ENCODE results near the gene C1orf87.

The C1orf87 gene

GRCh38 chr1:60108196-60108595, 34.6 kb upstream of the C1orf87 start:
- ATAC-seq: no peak
- no peak for TF ChIP-seq PATZ1 (CRISPR knock-in tag; IDR thresholded peaks at IDR 0.05; ENCODE audit: borderline replicate concordance)
- TF ChIP-seq GLIS3 (CRISPR knock-in tag; IDR thresholded peaks at IDR 0.05): no peak
- no peak for TF ChIP-seq ZFP30 (CRISPR knock-in tag; IDR thresholded peaks at IDR 0.05)
- no peak for TF ChIP-seq TOX (CRISPR knock-in tag; IDR thresholded peaks at IDR 0.05; ENCODE audit: borderline replicate concordance)
- TF ChIP-seq BACH2 (CRISPR knock-in tag; IDR thresholded peaks at IDR 0.05; ENCODE audit: borderline replicate concordance): no peak
- TF ChIP-seq ARNTL (CRISPR knock-in tag; IDR thresholded peaks at IDR 0.05; ENCODE audit: borderline replicate concordance, low read depth): no peak
- no peak for TF ChIP-seq CSRNP3 (CRISPR knock-in tag; IDR thresholded peaks at IDR 0.05)
- no peak for TF ChIP-seq ESRRG (CRISPR knock-in tag; IDR thresholded peaks at IDR 0.05)
- no peak for TF ChIP-seq SNAI2 (CRISPR knock-in tag; IDR thresholded peaks at IDR 0.05)
- no peak for TF ChIP-seq TSHZ2 (CRISPR knock-in tag; IDR thresholded peaks at IDR 0.05)
- TF ChIP-seq TCF4 (CRISPR knock-in tag; IDR thresholded peaks at IDR 0.05; ENCODE audit: borderline replicate concordance): no peak
- no peak for TF ChIP-seq CSDC2 (CRISPR knock-in tag; IDR thresholded peaks at IDR 0.05)

GRCh38 chr1:60103186-60103585, 29.6 kb upstream of the C1orf87 start:
- no peak for ATAC-seq
- TF ChIP-seq ZFP30 (CRISPR knock-in tag; IDR thresholded peaks at IDR 0.05) (no peak), TOX (CRISPR knock-in tag; IDR thresholded peaks at IDR 0.05; ENCODE audit: borderline replicate concordance) (no peak)

GRCh38 chr1:60102267-60103061, 28.9 kb upstream of the C1orf87 start:
- ATAC-seq: no peak
- TF ChIP-seq TOX (CRISPR knock-in tag; IDR thresholded peaks at IDR 0.05; ENCODE audit: borderline replicate concordance) (no peak), CREB5 (CRISPR knock-in tag; IDR thresholded peaks at IDR 0.05; ENCODE audit: low read depth) (no peak), GLIS3 (CRISPR knock-in tag; IDR thresholded peaks at IDR 0.05) (no peak), PATZ1 (CRISPR knock-in tag; IDR thresholded peaks at IDR 0.05; ENCODE audit: borderline replicate concordance) (no peak), BACH2 (CRISPR knock-in tag; IDR thresholded peaks at IDR 0.05; ENCODE audit: borderline replicate concordance) (no peak), ESRRG (CRISPR knock-in tag; IDR thresholded peaks at IDR 0.05) (no peak), ZNF70 (CRISPR knock-in tag; IDR thresholded peaks at IDR 0.05) (no peak), ZC3H10 (CRISPR knock-in tag; IDR thresholded peaks at IDR 0.05) (no peak), ZFP3 (CRISPR knock-in tag; IDR thresholded peaks at IDR 0.05) (no peak), CSDC2 (CRISPR knock-in tag; IDR thresholded peaks at IDR 0.05) (no peak), SNAI2 (CRISPR knock-in tag; IDR thresholded peaks at IDR 0.05) (no peak), ZFP30 (CRISPR knock-in tag; IDR thresholded peaks at IDR 0.05) (no peak), RARB (CRISPR knock-in tag; IDR thresholded peaks at IDR 0.05) (no peak), ISL1 (CRISPR knock-in tag; IDR thresholded peaks at IDR 0.05) (no peak), PPARA (CRISPR knock-in tag; IDR thresholded peaks at IDR 0.05; ENCODE audit: borderline replicate concordance) (no peak), ZNF565 (CRISPR knock-in tag; conservative IDR thresholded peaks at IDR 0.05; ENCODE audit: low read depth) (no peak)

Data from SK-N-SH treated with all-trans-retinoic acid at 6 μM for 48 hours (cell line).